HepG2 (cell line): Measurements from ENCODE around the gene SLC38A9. TPM values are rescaled to one million over a fixed set of nuclear protein-coding genes. Genes with fewer than 3 reads are reported as not detected.

Source experiments
- ATAC-seq: fragments of 200-7000 bp; cut with Tn5 transposase; 3 replicates; pipeline ENCODE4 v1.9.1; 2020; ENCODE audit warnings: mild to moderate bottlenecking, moderate library complexity
- BruUV-seq: library from RNA; stranded (reverse); fragments of 400-500 nt; replicated peaks from 2 replicates; lab custom pipeline; 2021; lab: Mats Ljungman, UMichigan
- CTCF ChIA-PET: fragments of 300-600 bp; formaldehyde crosslinking; extraction: SDS; loops from one replicate; lab custom pipeline; 2021; ENCODE audit warnings: low total read pairs, inconsistent platforms, low intra/inter-chr PET ratio; lab: Yijun Ruan, JAX
- POLR2A ChIA-PET: fragments of 350-600 bp; sonication (Branson Sonifier 250); formaldehyde crosslinking; loops from one replicate; lab custom pipeline; 2020; ENCODE audit warnings: antibody characterized with exemption, inconsistent platforms; lab: Yijun Ruan, JAX
- DNase-seq: peaks from one replicate; pipeline ENCODE4 v3.0.0-alpha.2; 2015; ENCODE audit warnings: low spot score
- FAIRE-seq: peaks from 3 replicates; lab custom pipeline; 2011; peaks lifted over from hg19 to GRCh38; lab: Jason Lieb, UNC
- H2AFZ ChIP-seq: one replicate; pipeline ENCODE4 v1.6.1; 2011; ENCODE audit warnings: low read length, inconsistent platforms
- H3K27ac ChIP-seq: fragments of 300-600 bp; 3 replicates; pipeline ENCODE4 v1.8.0; 2011; ENCODE audit warnings: mixed run types, mild to moderate bottlenecking, mixed read lengths, low read length, inconsistent platforms; ENCODE audit not compliant: insufficient read depth; ENCODE audit errors: extremely low read length
- H3K27me3 ChIP-seq, 2 experiments: fragments of 200-600 bp in 1 of 2; 2 replicates in 1 of 2; 3 replicates in 1 of 2; pipeline versions ENCODE4 v1.6.0 to v1.8.0; 2011; ENCODE audit warnings: low read length in 2 of 2, mild to moderate bottlenecking in 2 of 2, moderate library complexity in 2 of 2, inconsistent platforms in 1 of 2; ENCODE audit not compliant: insufficient read depth in 2 of 2, control insufficient read depth in 1 of 2
- H3K36me3 ChIP-seq, 2 experiments: fragments of 200-600 bp in 1 of 2; replicated peaks in 1 of 2; 2 replicates in 1 of 2; 3 replicates in 1 of 2; pipeline versions ENCODE4 v1.5.1 to v1.8.0; 2011; ENCODE audit warnings: low read length in 2 of 2, inconsistent platforms in 1 of 2; ENCODE audit not compliant: insufficient read depth in 2 of 2, control insufficient read depth in 1 of 2
- H3K4me1 ChIP-seq: 2 replicates; pipeline ENCODE4 v1.5.1; 2012; ENCODE audit warnings: low read length, inconsistent platforms; ENCODE audit not compliant: insufficient read depth
- H3K4me2 ChIP-seq: 2 replicates; pipeline ENCODE4 v1.6.0; 2011; ENCODE audit warnings: low read depth, low read length, inconsistent platforms
- H3K4me3 ChIP-seq, 3 experiments: fragments of 200-600 bp in 1 of 3; sonication (generic), shearing (Covaris generic) in 1 of 3; replicated peaks in 1 of 3; 2 replicates each; pipeline ENCODE4 v1.5.1; 2011 to 2016; ENCODE audit warnings: low read length in 3 of 3, inconsistent platforms in 2 of 3, low read depth in 2 of 3, mild to moderate bottlenecking in 2 of 3, control low read depth in 1 of 3, mixed read lengths in 1 of 3; ENCODE audit not compliant: insufficient read depth in 1 of 3
- H3K79me2 ChIP-seq: one replicate; pipeline ENCODE4 v1.6.1; 2011; ENCODE audit warnings: low read length, inconsistent platforms; ENCODE audit not compliant: insufficient read depth
- H3K9ac ChIP-seq: 2 replicates; pipeline ENCODE4 v1.6.0; 2011; ENCODE audit warnings: mild to moderate bottlenecking, low read depth, low read length, inconsistent platforms; ENCODE audit not compliant: insufficient read depth
- H3K9me3 ChIP-seq: 2 replicates; pipeline ENCODE4 v1.5.1; 2012; ENCODE audit warnings: mild to moderate bottlenecking, low read length
- H4K20me1 ChIP-seq: 2 replicates; pipeline ENCODE4 v1.6.0; 2011; ENCODE audit warnings: inconsistent platforms, mild to moderate bottlenecking, low read length, moderate library complexity; ENCODE audit not compliant: insufficient read depth
- DNMT1 ChIP-seq: sonication (generic); formaldehyde crosslinking; IDR thresholded peaks from 2 replicates; pipeline ENCODE4 v1.5.1; 2020; ENCODE audit warnings: mild to moderate bottlenecking, missing genetic modification reagents
- FOXP4 ChIP-seq: sonication (generic); formaldehyde crosslinking; IDR thresholded peaks from 2 replicates; pipeline ENCODE4 v1.4.0; 2020; ENCODE audit warnings: missing genetic modification reagents
- MED1 ChIP-seq: sonication (generic); formaldehyde crosslinking; IDR thresholded peaks from 2 replicates; pipeline ENCODE4 v1.4.0; 2020; ENCODE audit warnings: missing genetic modification reagents
- MED8 ChIP-seq: sonication (generic); formaldehyde crosslinking; IDR thresholded peaks from 2 replicates; pipeline ENCODE4 v1.8.1; 2023; ENCODE audit warnings: mild to moderate bottlenecking, missing genetic modification reagents; ENCODE audit not compliant: insufficient replicate concordance
- POLR2G ChIP-seq: fragments of 200-400 bp; formaldehyde crosslinking; IDR thresholded peaks from 2 replicates; pipeline ENCODE4 v1.6.1; 2018; ENCODE audit warnings: mild to moderate bottlenecking, low read depth, low read length, moderate library complexity
- REPIN1 ChIP-seq: sonication (generic); formaldehyde crosslinking; IDR thresholded peaks from 2 replicates; pipeline ENCODE4 v1.8.0; 2022; ENCODE audit warnings: missing genetic modification reagents, low read depth, mild to moderate bottlenecking, borderline replicate concordance
- TFDP2 ChIP-seq: sonication (generic); formaldehyde crosslinking; IDR thresholded peaks from 2 replicates; pipeline ENCODE4 v1.4.0; 2020; ENCODE audit warnings: missing genetic modification reagents
- ZBTB10 ChIP-seq: sonication (generic); formaldehyde crosslinking; IDR thresholded peaks from 2 replicates; pipeline ENCODE4 v1.4.0; 2020; ENCODE audit warnings: missing genetic modification reagents, borderline replicate concordance
- ZNF543 ChIP-seq: sonication (generic); formaldehyde crosslinking; IDR thresholded peaks from 2 replicates; pipeline ENCODE4 v1.4.0; 2020; ENCODE audit warnings: mild to moderate bottlenecking, missing genetic modification reagents
- ZNF772 ChIP-seq: sonication (generic); formaldehyde crosslinking; IDR thresholded peaks from 2 replicates; pipeline ENCODE4 v1.5.0; 2020; ENCODE audit warnings: mild to moderate bottlenecking, missing genetic modification reagents
- ZNF788 ChIP-seq: sonication (generic); formaldehyde crosslinking; IDR thresholded peaks from 2 replicates; pipeline ENCODE4 v1.5.0; 2020; ENCODE audit warnings: mild to moderate bottlenecking, missing genetic modification reagents, borderline replicate concordance
- WGBS: methylation state at CpG from one replicate; pipeline ENCODE4 v1.1.6; 2017; ENCODE audit warnings: low lambda C conversion rate; 5-methylcytosine and 5-hydroxymethylcytosine counted together
- in situ Hi-C: cut with HindIII; loops from 2 replicates; pipeline ENCODE4 v1.10.0; 2017; ENCODE audit warnings: low pct_unique_long_range_greater_than_20kb; ENCODE audit not compliant: extremely low pct_ligation_motif_present
- intact Hi-C: fragments of 100-400 bp; cut with micrococcal nuclease; formaldehyde crosslinking; loops from one replicate; pipeline ENCODE4 v1.10.0; 2022; ENCODE audit not compliant: unreplicated experiment
- polyA plus RNA-seq, 8 experiments: library from polyadenylated mRNA; depleted of rRNA in 3 of 8; stranded (reverse) in 7 of 8; unstranded in 1 of 8; fragments of >200 nt; fragmentation: Illumina TruSeq in 4 of 8; extraction: Trizol in 4 of 8; gene quantifications; 2 replicates each; pipeline versions ENCODE4 v1.2.1 to v1.2.3, GENCODE V29; 2011 to 2016; ENCODE audit warnings: low read depth in 4 of 8, missing spikeins in 1 of 8, mixed read lengths in 1 of 8; ENCODE audit not compliant: insufficient read depth in 1 of 8
- total RNA-seq, 5 experiments: library from RNA; depleted of rRNA; stranded (reverse); fragments of >200 nt; fragmentation: Illumina TruSeq; extraction: Trizol; gene quantifications; 2 replicates each; pipeline ENCODE4 v1.2.3, GENCODE V29; 2016; ENCODE audit warnings: low read depth in 1 of 5

SLC38A9 gene
- total and polyA plus RNA-seq, 2 of the 13 experiments (the other 11 are each of a cell fraction or from before 2014, with no cell fraction given) = 19.3 to 36.0 TPM

GRCh38 chr5:55604611-55605067, 107.5 kb downstream of the SLC38A9 start:
- Histone ChIP-seq H3K36me3 (no peaks in the 10 kb centered on the region), H3K4me3 (no peak overlapping the region), H3K79me2 (no peaks in the 10 kb centered on the region), H3K9me3 (no peaks in the 10 kb centered on the region), H4K20me1 (no peaks in the 10 kb centered on the region), H3K27ac (no peak overlapping the region), H3K4me2 (no peak overlapping the region), H3K4me1 (peaks cover 32% of the 10 kb centered on the region), H3K27me3 (no peaks in the 10 kb centered on the region; a peak in 1 of 5 replicates), H3K9ac (no peak overlapping the region), H2AFZ (no peak overlapping the region)
- ChIA-PET POLR2A (interaction anchor here (1.2 kb wide), 1 partner anchor 70 kb away, joined by 3 read pairs; the partner anchor contains the start of gene PLPP1), CTCF (no interaction called here)
- in situ Hi-C loops (no loop called here), intact Hi-C loops (no loop called here)
- 94% methylated on average over 7 of the region's 7 CpGs for WGBS
- no TSS peak for BruUV-seq
- TF ChIP-seq POLR2G (no peak), ZNF543 (CRISPR knock-in tag) (no peak), ZBTB10 (CRISPR knock-in tag) (no peak)
- ATAC-seq (no peak), FAIRE-seq (no peak), DNase-seq (no peak)

GRCh38 chr5:55603922-55604321, 108.2 kb downstream of the SLC38A9 start:
- no peak for DNase-seq
- POLR2A ChIA-PET = interaction anchor here (1.2 kb wide), 1 partner anchor 69 kb away, joined by 3 read pairs; the partner anchor contains the start of gene PLPP1
- Histone ChIP-seq H3K27ac (no peak overlapping the region), H4K20me1 (no peaks in the 10 kb centered on the region), H3K4me2 (no peak overlapping the region), H3K36me3 (no peaks in the 10 kb centered on the region), H3K4me1 (peaks cover 39% of the 10 kb centered on the region), H3K79me2 (no peaks in the 10 kb centered on the region), H2AFZ (no peak overlapping the region), H3K4me3 (no peak overlapping the region), H3K27me3 (no peaks in the 10 kb centered on the region; a peak in 1 of 5 replicates), H3K9ac (no peak overlapping the region), H3K9me3 (no peaks in the 10 kb centered on the region)
- FAIRE-seq = no peak
- in situ Hi-C loops = no loop called here
- 76% methylated on average over 5 of the region's 5 CpGs for WGBS
- TF ChIP-seq MED1 = no peak
- TF ChIP-seq MED8 (CRISPR knock-in tag) = no peak
- no peak for TF ChIP-seq TFDP2 (CRISPR knock-in tag)
- TF ChIP-seq DNMT1 = no peak
- TF ChIP-seq FOXP4 (CRISPR knock-in tag) = no peak
- TF ChIP-seq REPIN1 (CRISPR knock-in tag) = no peak
- TF ChIP-seq ZNF772 (CRISPR knock-in tag) = no peak
- no peak for TF ChIP-seq ZNF788
- CTCF ChIA-PET = no interaction called here
- no TSS peak for BruUV-seq
- intact Hi-C loops = no loop called here
- ATAC-seq = no peak
